ENCODE measurements around the gene FBXW11. TPM values are rescaled to one million over a fixed set of nuclear protein-coding genes. Genes with fewer than 3 reads are reported as not detected.

Gene FBXW11
- total RNA-seq, 1 experiment from 2014 or later: 69.2 TPM

- H3K4me2 ChIP-seq (ENCODE audit: low read length): no peak overlapping the region
- no peak overlapping the region for H2AFZ ChIP-seq (ENCODE audit: low read length)
- no peak overlapping the region for H3K27ac ChIP-seq (ENCODE audit: low read length)
- H3K27me3 ChIP-seq (ENCODE audit: low read length): no peaks in the 10 kb centered on the region
- ChIA-PET POLR2A (ENCODE audit: unreplicated experiment) (interaction anchor here (0.6 kb wide), 1 partner anchor 23 kb away, joined by 3 read pairs; no protein-coding TSS in a partner anchor), CTCF (interaction anchor here (0.5 kb wide), 1 partner anchor 376 kb away, joined by 3 read pairs; no protein-coding TSS in a partner anchor)
- intact Hi-C loops (cut with micrococcal nuclease): loop anchor here (2.0 to 10.0 kb wide), 3 partner anchors 219 to 431 kb away; partner anchors contain the start of gene FGF18
- no peaks in the 10 kb centered on the region for H3K79me2 ChIP-seq (ENCODE audit: low read length)
- no peaks in the 10 kb centered on the region for H3K9me3 ChIP-seq (ENCODE audit: low read length)
- H3K9ac ChIP-seq (ENCODE audit: low read length): no peak overlapping the region
- H3K4me3 ChIP-seq (ENCODE audit: low read length): no peak overlapping the region
- no peaks in the 10 kb centered on the region for H4K20me1 ChIP-seq (ENCODE audit: low read length)
- no peaks in the 10 kb centered on the region for H3K4me1 ChIP-seq (ENCODE audit: insufficient read depth, low read length)
- no TSS peak for BruUV-seq (replicated peaks)
- H3F3A ChIP-seq (ENCODE audit: low read length, unreplicated experiment): no peaks in the 10 kb centered on the region
- no peak for TF ChIP-seq CTCF (conservative IDR thresholded peaks at IDR 0.05; ENCODE audit: low read depth, low read length)
- no peak for TF ChIP-seq EZH2phosphoT487 (IDR thresholded peaks at IDR 0.05; ENCODE audit: borderline replicate concordance, low read length)
- no peak for TF ChIP-seq EZH2 (IDR thresholded peaks at IDR 0.05; ENCODE audit: low read length, unreplicated experiment)
- DNase-seq: no peak
- no peak for ATAC-seq
- H3K36me3 ChIP-seq (ENCODE audit: low read depth, low read length): no peaks in the 10 kb centered on the region
- no peaks in the 10 kb centered on the region for H3K9me2 ChIP-seq (replicated peaks; ENCODE audit: low read length)
These were observed 156.7 kb downstream of the FBXW11 start for GRCh38 chr5:171849585-171850323.

- no peak overlapping the region for H3K4me3 ChIP-seq (ENCODE audit: low read length)
- DNase-seq: no peak
- H3K4me1 ChIP-seq (ENCODE audit: insufficient read depth, low read length): no peaks in the 10 kb centered on the region
- no peak for TF ChIP-seq EZH2 (IDR thresholded peaks at IDR 0.05; ENCODE audit: low read length, unreplicated experiment)
- TF ChIP-seq EZH2phosphoT487 (IDR thresholded peaks at IDR 0.05; ENCODE audit: borderline replicate concordance, low read length): no peak
- TF ChIP-seq CTCF (conservative IDR thresholded peaks at IDR 0.05; ENCODE audit: low read depth, low read length): no peak
- no peaks in the 10 kb centered on the region for H4K20me1 ChIP-seq (ENCODE audit: low read length)
- intact Hi-C loops (cut with micrococcal nuclease): no loop called here
- ChIA-PET CTCF (no interaction called here), POLR2A (ENCODE audit: unreplicated experiment) (no interaction called here)
- no peaks in the 10 kb centered on the region for H3K36me3 ChIP-seq (ENCODE audit: low read depth, low read length)
- H3K79me2 ChIP-seq (ENCODE audit: low read length): no peaks in the 10 kb centered on the region
- H3K27ac ChIP-seq (ENCODE audit: low read length): no peak overlapping the region
- H3K27me3 ChIP-seq (ENCODE audit: low read length): no peaks in the 10 kb centered on the region
- H3F3A ChIP-seq (ENCODE audit: low read length, unreplicated experiment): no peaks in the 10 kb centered on the region
- BruUV-seq (replicated peaks): no TSS peak
- ATAC-seq: no peak
- H3K9me3 ChIP-seq (ENCODE audit: low read length): no peaks in the 10 kb centered on the region
- no peak overlapping the region for H2AFZ ChIP-seq (ENCODE audit: low read length)
- no peaks in the 10 kb centered on the region for H3K9me2 ChIP-seq (replicated peaks; ENCODE audit: low read length)
- H3K9ac ChIP-seq (ENCODE audit: low read length): no peak overlapping the region
- H3K4me2 ChIP-seq (ENCODE audit: low read length): no peak overlapping the region
These were observed 157.4 kb downstream of the FBXW11 start for GRCh38 chr5:171848911-171849520.

GRCh38 chr5:171848486-171848885, 158.0 kb downstream of the FBXW11 start:
- Histone ChIP-seq H3K9me2 (replicated peaks; ENCODE audit: low read length) (no peaks in the 10 kb centered on the region), H2AFZ (ENCODE audit: low read length) (no peak overlapping the region), H3K79me2 (ENCODE audit: low read length) (no peaks in the 10 kb centered on the region), H3K36me3 (ENCODE audit: low read depth, low read length) (no peaks in the 10 kb centered on the region), H3K27me3 (ENCODE audit: low read length) (no peaks in the 10 kb centered on the region), H3K9ac (ENCODE audit: low read length) (no peak overlapping the region), H3K27ac (ENCODE audit: low read length) (no peak overlapping the region), H3K4me2 (ENCODE audit: low read length) (no peak overlapping the region), H3K4me1 (ENCODE audit: insufficient read depth, low read length) (no peaks in the 10 kb centered on the region), H3F3A (ENCODE audit: low read length, unreplicated experiment) (no peaks in the 10 kb centered on the region), H3K4me3 (ENCODE audit: low read length) (no peak overlapping the region), H3K9me3 (ENCODE audit: low read length) (no peaks in the 10 kb centered on the region), H4K20me1 (ENCODE audit: low read length) (no peaks in the 10 kb centered on the region)
- DNase-seq (no peak), ATAC-seq (no peak)
- no TSS peak for BruUV-seq (replicated peaks)
- ChIA-PET POLR2A (ENCODE audit: unreplicated experiment) (no interaction called here), CTCF (no interaction called here)
- no peak for TF ChIP-seq EZH2phosphoT487 (IDR thresholded peaks at IDR 0.05; ENCODE audit: borderline replicate concordance, low read length)
- TF ChIP-seq EZH2 (IDR thresholded peaks at IDR 0.05; ENCODE audit: low read length, unreplicated experiment): no peak
- TF ChIP-seq CTCF (conservative IDR thresholded peaks at IDR 0.05; ENCODE audit: low read depth, low read length): no peak
- intact Hi-C loops (cut with micrococcal nuclease): no loop called here

All from PC-3 (cell line).